ENCODE results near the gene ST3GAL6.

Gene ST3GAL6

DNA sequence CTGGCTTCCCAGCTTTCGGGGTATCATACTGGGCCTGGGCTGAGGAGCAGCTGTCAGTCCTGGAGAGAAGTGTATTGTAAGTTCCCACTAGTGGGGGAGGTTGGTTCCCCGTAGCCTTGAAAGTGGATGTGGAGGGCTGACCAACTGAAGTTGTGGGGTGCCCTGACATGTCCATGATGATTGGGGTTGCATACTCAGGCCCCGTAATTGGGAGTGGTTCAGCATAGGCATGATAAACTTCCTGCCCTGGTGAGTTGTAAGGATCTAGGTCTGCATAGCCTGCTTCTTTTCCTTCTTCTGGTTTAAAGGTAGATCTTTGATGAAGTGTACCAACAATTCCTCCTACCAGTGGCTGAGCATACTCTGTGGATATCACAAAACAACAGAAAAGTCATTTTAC, 36.3 kb downstream of the ST3GAL6 start:
- Mint-ChIP-seq H3K27ac (no peak overlapping the region), H3K27me3 (no peaks in the 10 kb centered on the region), H3K9me3 (no peaks in the 10 kb centered on the region), H3K4me1 (no peaks in the 10 kb centered on the region), H3K4me3 (no peak overlapping the region)
- ATAC-seq (no peak), DNase-seq (no peak)

- Mint-ChIP-seq H3K27ac (no peak overlapping the region), H3K27me3 (no peaks in the 10 kb centered on the region), H3K4me1 (no peaks in the 10 kb centered on the region)
Measured at GRCh38 chr3:98800401-98800800, 37.3 kb downstream of the ST3GAL6 start.

DNA sequence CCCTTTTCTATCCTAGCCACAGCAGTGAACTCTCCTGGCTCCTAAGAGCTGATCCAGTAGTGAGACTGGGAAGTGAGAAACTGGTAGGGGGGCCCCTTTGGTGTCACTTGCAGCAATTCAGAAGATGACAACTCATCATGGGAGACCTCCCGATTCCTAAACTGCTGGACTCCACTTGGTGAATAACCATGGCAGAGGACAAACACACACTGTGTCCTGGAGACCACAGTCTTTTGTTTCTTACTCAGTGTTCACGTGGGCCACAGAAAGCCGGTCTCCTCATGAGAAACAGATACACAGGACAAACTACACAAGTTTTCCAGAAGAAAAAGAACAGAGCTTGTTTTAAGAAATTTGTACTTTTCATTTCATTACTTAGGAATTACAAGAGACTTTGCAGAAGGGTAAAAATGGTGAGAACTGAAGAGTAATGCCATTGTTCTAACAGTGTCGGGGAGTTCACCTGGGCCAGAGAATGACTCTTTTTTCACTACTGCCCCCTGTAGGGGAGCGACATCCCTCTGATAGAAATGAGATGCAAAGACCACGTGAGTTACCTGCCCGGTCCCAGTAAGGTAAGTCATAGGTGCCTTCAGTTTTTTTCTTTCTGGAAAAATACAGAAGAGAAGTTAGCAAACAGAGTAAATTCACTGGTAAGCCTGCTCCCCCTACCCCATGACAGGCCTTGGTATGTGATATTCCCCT, 38.1 kb downstream of the ST3GAL6 start:
- ATAC-seq (no peak), DNase-seq (no peak)
- Mint-ChIP-seq H3K27me3 (no peaks in the 10 kb centered on the region), H3K4me3 (no peak overlapping the region), H3K27ac (no peak overlapping the region), H3K9me3 (no peaks in the 10 kb centered on the region), H3K4me1 (no peaks in the 10 kb centered on the region)

More at GRCh38 chr3:98800401-98800800, 37.3 kb downstream of the ST3GAL6 start:
- DNase-seq (no peak), ATAC-seq (no peak)
- H3K9me3 Mint-ChIP-seq: no peaks in the 10 kb centered on the region
- no peak overlapping the region for H3K4me3 Mint-ChIP-seq

DNA sequence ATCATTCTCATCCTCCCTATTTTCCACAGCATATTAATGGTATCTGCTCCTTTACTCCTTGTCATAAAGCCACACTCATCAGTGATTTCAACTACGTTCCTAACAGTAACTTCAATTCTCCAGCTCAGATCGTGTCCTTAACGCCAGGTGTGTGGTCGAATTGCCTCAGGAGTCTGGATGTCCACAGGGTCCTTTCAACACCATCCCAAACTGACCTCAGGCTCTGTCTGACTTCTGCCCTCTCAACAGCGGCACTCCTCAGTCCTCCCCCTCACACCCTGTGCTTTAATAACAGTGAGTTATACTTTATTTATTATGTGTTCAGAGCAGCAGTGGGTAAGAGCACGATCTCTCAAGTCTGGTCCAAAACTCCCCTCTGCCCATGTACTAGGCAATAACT, 42.4 kb downstream of the ST3GAL6 start:
- Mint-ChIP-seq H3K4me3 (no peak overlapping the region), H3K27me3 (no peaks in the 10 kb centered on the region), H3K4me1 (no peaks in the 10 kb centered on the region), H3K27ac (no peak overlapping the region), H3K9me3 (no peaks in the 10 kb centered on the region)
- ATAC-seq: no peak
- DNase-seq: no peak

- Mint-ChIP-seq H3K27ac (no peak overlapping the region), H3K4me1 (no peaks in the 10 kb centered on the region), H3K4me3 (no peak overlapping the region), H3K27me3 (no peaks in the 10 kb centered on the region), H3K9me3 (no peaks in the 10 kb centered on the region)
- no peak for DNase-seq
- no peak for ATAC-seq
Measured at GRCh38 chr3:98806521-98806920, 43.4 kb downstream of the ST3GAL6 start.

DNA sequence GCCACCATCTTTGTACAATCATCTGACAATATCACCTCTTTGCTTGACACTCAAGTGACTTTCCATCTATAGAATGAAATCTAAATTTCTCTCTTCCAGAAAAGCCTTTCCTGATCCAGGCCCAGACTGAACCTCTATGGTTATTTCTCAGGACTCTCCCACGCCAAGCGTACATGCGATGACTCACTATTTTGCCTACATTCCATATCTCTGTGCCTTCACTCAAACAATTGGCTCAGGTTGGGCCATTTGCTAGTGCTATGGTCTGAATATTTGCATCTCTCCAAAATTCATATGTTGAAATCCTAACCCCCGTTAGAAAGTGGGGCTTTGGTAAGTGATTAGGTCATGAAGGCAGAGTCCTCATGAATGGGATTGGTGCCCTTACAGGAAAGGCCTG, 43.9 kb downstream of the ST3GAL6 start:
- Mint-ChIP-seq H3K27me3 (no peaks in the 10 kb centered on the region), H3K27ac (no peak overlapping the region)
- DNase-seq: no peak

DNA sequence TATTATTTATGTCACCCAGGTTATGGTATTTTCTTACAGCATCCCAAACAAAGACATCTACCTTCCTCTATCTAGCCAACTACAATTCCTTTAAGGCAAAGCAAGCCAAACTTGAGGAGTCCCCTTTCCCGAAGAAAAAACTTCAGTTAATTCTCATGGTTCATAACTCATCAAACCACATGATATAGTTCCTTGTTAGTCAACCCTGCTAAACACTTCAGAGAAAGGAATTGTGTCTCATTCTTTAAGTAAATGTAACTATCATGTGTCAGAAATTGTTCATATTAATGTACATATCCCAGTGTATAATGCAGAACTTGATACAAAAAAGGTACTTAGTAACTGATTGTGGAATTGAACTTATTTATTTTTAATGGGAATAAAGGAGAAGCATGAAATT, 44.4 kb downstream of the ST3GAL6 start:
- DNase-seq (no peak), ATAC-seq (no peak)
- H3K4me3 Mint-ChIP-seq: no peak overlapping the region
- H3K27ac Mint-ChIP-seq: no peak overlapping the region
- H3K9me3 Mint-ChIP-seq: no peaks in the 10 kb centered on the region
- no peaks in the 10 kb centered on the region for H3K4me1 Mint-ChIP-seq
- no peaks in the 10 kb centered on the region for H3K27me3 Mint-ChIP-seq

More for the DNA sequence above, 43.9 kb downstream of the ST3GAL6 start:
- Mint-ChIP-seq H3K4me3 (no peak overlapping the region), H3K4me1 (no peaks in the 10 kb centered on the region), H3K9me3 (no peaks in the 10 kb centered on the region)
- ATAC-seq: no peak

DNA sequence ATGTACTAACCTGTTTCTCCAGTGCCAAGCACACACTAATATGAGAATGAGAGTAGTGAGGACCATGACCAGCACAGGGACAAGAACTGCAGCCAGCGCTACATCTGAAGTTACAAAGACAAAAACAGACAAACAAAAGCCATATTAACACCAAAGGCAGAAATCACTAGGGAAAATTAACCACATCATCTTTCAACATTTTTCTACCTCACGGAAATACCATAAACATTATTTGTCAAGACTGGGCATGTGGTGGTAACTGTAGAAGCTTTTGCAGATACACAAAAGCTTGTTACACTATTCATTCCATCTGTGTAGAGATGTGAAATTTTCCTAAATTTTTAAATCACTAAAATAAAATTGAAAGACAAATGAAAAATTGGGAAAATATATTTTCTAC, 44.9 kb downstream of the ST3GAL6 start:
- H3K4me3 Mint-ChIP-seq: no peak overlapping the region
- no peaks in the 10 kb centered on the region for H3K9me3 Mint-ChIP-seq
- H3K4me1 Mint-ChIP-seq: no peaks in the 10 kb centered on the region
- no peaks in the 10 kb centered on the region for H3K27me3 Mint-ChIP-seq
- no peak for DNase-seq
- H3K27ac Mint-ChIP-seq: no peak overlapping the region
- no peak for ATAC-seq

DNA sequence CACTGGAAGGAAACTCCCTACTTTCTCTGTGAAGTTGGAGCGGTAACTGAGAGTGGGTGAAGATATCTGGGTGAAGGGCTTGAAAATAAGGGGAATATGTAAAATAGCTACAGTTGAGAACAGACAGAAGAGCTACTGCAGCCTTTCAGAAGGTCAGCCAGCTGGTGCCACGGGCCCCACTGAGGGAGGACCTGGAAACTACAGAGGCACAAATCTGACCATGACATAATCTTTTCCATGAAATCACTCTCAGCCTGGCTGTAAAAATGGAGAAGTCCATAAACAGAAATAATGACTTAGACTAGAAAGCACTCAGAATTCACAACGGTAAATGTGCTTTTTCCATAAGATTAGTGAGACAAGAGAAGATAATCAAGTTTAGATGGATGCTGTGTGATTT, 46.4 kb downstream of the ST3GAL6 start:
- ATAC-seq (no peak), DNase-seq (no peak)
- no peaks in the 10 kb centered on the region for H3K4me1 Mint-ChIP-seq
- no peaks in the 10 kb centered on the region for H3K9me3 Mint-ChIP-seq
- H3K27ac Mint-ChIP-seq: peak overlapping the region in 1 of 2 donors; percentile 3
- no peaks in the 10 kb centered on the region for H3K27me3 Mint-ChIP-seq
- H3K4me3 Mint-ChIP-seq: no peak overlapping the region

DNA sequence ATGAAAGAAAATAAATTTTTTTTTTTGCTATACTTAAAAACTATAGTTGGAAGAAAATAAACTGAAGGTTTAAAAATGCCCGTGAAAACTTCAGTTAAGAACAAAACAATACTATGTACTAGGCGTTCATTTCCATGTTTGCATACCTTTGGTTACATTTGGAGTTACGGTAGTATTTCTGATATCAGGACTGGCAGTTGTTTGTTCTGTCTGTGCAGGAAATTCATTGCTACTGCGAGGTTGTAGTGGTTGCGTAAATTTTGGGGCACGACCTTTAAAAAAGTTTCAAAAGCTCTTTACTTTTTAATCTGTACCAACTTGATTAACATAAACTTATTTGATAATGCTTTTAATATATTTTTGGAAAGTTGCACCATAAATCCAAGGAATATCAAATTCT, 47.9 kb downstream of the ST3GAL6 start:
- H3K27me3 Mint-ChIP-seq: no peaks in the 10 kb centered on the region
- no peak overlapping the region for H3K27ac Mint-ChIP-seq
- H3K4me1 Mint-ChIP-seq: no peaks in the 10 kb centered on the region
- H3K4me3 Mint-ChIP-seq: no peak overlapping the region
- ATAC-seq: no peak
- DNase-seq: no peak
- H3K9me3 Mint-ChIP-seq: no peaks in the 10 kb centered on the region

DNA sequence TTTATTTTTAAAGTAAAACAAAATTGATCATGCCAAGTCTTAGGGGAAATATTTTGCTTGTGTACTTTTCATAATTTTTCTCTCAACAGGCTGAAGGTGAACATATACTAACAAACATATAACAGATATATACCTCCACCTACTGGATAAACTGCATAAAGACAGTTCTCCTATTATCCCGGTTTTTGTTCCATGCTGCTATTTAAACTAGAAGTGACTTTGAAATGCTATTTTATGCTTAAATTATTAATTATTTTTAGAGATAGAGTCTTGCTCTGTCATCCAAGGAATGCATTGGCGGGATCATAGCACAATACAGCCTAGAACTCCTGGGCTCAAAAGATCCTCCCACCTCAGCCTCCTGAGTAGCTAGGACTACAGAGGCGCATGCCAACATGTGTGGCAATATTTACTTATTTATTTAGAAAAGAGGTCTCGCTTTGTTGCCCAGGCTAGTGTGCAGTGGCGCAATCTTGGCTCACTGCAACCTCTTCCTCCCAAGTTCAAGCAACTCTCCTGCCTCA, 49.8 kb downstream of the ST3GAL6 start:
- Mint-ChIP-seq H3K4me1 (no peaks in the 10 kb centered on the region), H3K9me3 (no peaks in the 10 kb centered on the region), H3K4me3 (no peak overlapping the region), H3K27ac (no peak overlapping the region), H3K27me3 (no peaks in the 10 kb centered on the region)
- DNase-seq (no peak), ATAC-seq (no peak)

DNA sequence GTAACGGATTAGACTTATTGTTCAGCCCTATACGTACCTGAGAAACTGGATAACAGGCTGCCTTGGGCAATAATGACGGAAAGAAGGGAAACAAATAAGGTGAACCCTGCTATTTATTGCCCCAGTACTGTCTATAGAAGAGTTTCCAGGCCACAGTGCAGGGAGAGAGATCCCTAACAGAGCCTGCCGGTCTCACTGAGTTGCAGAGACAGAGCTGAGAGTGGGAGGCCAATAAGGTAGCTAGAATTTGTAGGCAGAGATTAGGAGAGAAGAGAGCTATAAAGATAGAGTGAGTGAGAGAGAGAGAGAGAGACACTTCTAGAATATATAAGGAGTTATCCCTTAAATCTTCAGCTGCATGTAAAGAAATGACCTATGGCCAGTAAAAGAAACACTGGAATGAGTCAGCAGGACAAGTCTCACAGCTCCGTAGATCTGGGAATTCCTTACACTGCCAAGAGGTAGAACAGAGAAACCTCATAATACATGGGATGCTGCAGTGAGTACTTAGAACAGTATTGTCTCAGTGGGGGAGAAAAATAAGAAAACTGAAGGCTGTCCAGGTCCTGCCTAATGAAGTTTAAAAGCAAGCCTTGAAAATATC, 51.8 kb downstream of the ST3GAL6 start:
- no peaks in the 10 kb centered on the region for H3K27me3 Mint-ChIP-seq
- ATAC-seq: no peak
- H3K4me1 Mint-ChIP-seq: no peaks in the 10 kb centered on the region

GRCh38 chr3:98817547-98818041, 54.5 kb downstream of the ST3GAL6 start:
- no peak overlapping the region for H3K4me3 Mint-ChIP-seq
- H3K27ac Mint-ChIP-seq: no peak overlapping the region
- no peaks in the 10 kb centered on the region for H3K27me3 Mint-ChIP-seq
- DNase-seq (no peak), ATAC-seq (peak; percentile 74)
- H3K4me1 Mint-ChIP-seq: no peaks in the 10 kb centered on the region
- no peaks in the 10 kb centered on the region for H3K9me3 Mint-ChIP-seq

More for the DNA sequence above, 51.8 kb downstream of the ST3GAL6 start:
- no peaks in the 10 kb centered on the region for H3K9me3 Mint-ChIP-seq
- H3K4me3 Mint-ChIP-seq: no peak overlapping the region
- no peak overlapping the region for H3K27ac Mint-ChIP-seq
- no peak for DNase-seq

DNA sequence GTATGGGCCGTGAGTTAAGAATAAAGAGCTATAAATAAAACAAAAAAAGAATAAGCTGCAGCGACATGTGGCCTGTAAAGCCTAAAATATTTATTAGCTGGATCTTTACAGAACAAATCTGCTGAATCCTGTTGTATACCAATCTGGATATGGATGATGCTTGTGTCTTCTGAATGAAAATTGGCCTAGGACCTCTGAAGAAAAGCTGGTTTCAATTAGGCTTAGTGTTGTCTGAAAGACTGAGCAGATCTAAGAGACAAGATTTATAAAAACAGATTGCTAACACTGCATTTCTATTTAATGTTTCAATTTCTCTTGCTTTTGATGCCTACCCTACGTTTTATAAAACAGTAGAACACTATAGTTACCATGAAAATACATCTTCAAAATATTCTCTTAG, 57.9 kb downstream of the ST3GAL6 start:
- H3K27ac Mint-ChIP-seq: no peak overlapping the region
- ATAC-seq (no peak), DNase-seq (no peak)
- no peaks in the 10 kb centered on the region for H3K27me3 Mint-ChIP-seq
- H3K4me3 Mint-ChIP-seq: no peak overlapping the region
- no peaks in the 10 kb centered on the region for H3K4me1 Mint-ChIP-seq
- H3K9me3 Mint-ChIP-seq: no peaks in the 10 kb centered on the region

- no peaks in the 10 kb centered on the region for H3K27me3 Mint-ChIP-seq
- H3K9me3 Mint-ChIP-seq: no peaks in the 10 kb centered on the region
- H3K4me1 Mint-ChIP-seq: no peaks in the 10 kb centered on the region
- H3K27ac Mint-ChIP-seq: peak overlapping the region in 1 of 2 donors; percentile 2
- no peak for DNase-seq
- H3K4me3 Mint-ChIP-seq: no peak overlapping the region
- no peak for ATAC-seq
Measured at GRCh38 chr3:98823791-98824190, 60.7 kb downstream of the ST3GAL6 start.

GRCh38 chr3:98824256-98824655, 61.1 kb downstream of the ST3GAL6 start:
- peaks cover under 1 to 1% of the 10 kb centered on the region in 2 donors for H3K9me3 Mint-ChIP-seq
- H3K4me3 Mint-ChIP-seq: no peak overlapping the region
- DNase-seq (no peak), ATAC-seq (no peak)
- H3K27ac Mint-ChIP-seq: no peak overlapping the region
- no peaks in the 10 kb centered on the region for H3K27me3 Mint-ChIP-seq
- no peaks in the 10 kb centered on the region for H3K4me1 Mint-ChIP-seq

Data from stimulated activated naive CD8-positive, alpha-beta T cell treated with anti-CD3 and anti-CD28 coated beads, Interleukin-15, amount 100 ng/mL, for 72 hours (primary cell).